Tibial artery (tissue), 4 donors: Measurements from ENCODE around the gene ZCCHC14.

Source experiments
- DNase-seq, 2 donors: peaks; one replicate each; pipeline ENCODE4 v3.0.0-alpha.2; 2019
- H3K27ac ChIP-seq, 2 donors: fragments of 200-600 bp; sonication (generic) in 1 of 2; 1 replicate in 1 of 2; 2 replicates in 1 of 2; pipeline ENCODE4 v1.5.1; 2018 to 2019; ENCODE audit warnings: mild to moderate bottlenecking in 1 of 2
- H3K27me3 ChIP-seq, 2 donors: fragments of 200-600 bp; sonication (generic) in 1 of 2; one replicate each; pipeline versions ENCODE4 v1.5.1 to v1.6.0; 2016 to 2019
- H3K36me3 ChIP-seq, 3 donors: fragments of 200-600 bp; sonication (generic) in 2 of 3; one replicate each; pipeline ENCODE4 v1.5.1; 2016 to 2019; ENCODE audit warnings: mild to moderate bottlenecking in 2 of 3
- H3K4me1 ChIP-seq, 4 donors: fragments of 200-600 bp; sonication (generic) in 2 of 4; 1 replicate in 3 of 4; 2 replicates in 1 of 4; pipeline ENCODE4 v1.5.1; 2016 to 2019
- H3K4me3 ChIP-seq, 2 donors: fragments of 200-600 bp; sonication (generic) in 1 of 2; 1 replicate in 1 of 2; 2 replicates in 1 of 2; pipeline ENCODE4 v1.5.1; 2018 to 2019; ENCODE audit warnings: mild to moderate bottlenecking in 2 of 2
- H3K9me3 ChIP-seq, 3 donors: fragments of 200-600 bp; sonication (generic) in 1 of 3; one replicate each; pipeline ENCODE4 v1.5.1; 2016 to 2019
- CTCF ChIP-seq, 2 experiments: fragments of 200-600 bp in 1 of 2; fragments of 450-650 bp in 1 of 2; IDR thresholded peaks; one replicate each; pipeline ENCODE4 v1.5.1; 2017 to 2019; ENCODE audit warnings: antibody characterized with exemption in 2 of 2, mild to moderate bottlenecking in 1 of 2, moderate library complexity in 1 of 2
- intact Hi-C: fragments of 100-400 bp; cut with DNase I; formaldehyde crosslinking; loops from one replicate; pipeline ENCODE4 v1.15.0; 2023; ENCODE audit warnings: low total_unique reads

ZCCHC14 gene

GRCh38 chr16:87535457-87535854, 42.6 kb upstream of the ZCCHC14 start:
- peaks cover 0 to 3% (median 0%) of the 10 kb centered on the region in 3 donors for H3K9me3 ChIP-seq
- peaks cover 0 to 30% (median 13%) of the 10 kb centered on the region in 4 donors for H3K4me1 ChIP-seq
- no peaks in the 10 kb centered on the region for H3K27me3 ChIP-seq
- intact Hi-C loops, result no loop called here
- no peaks in the 10 kb centered on the region for H3K36me3 ChIP-seq
- H3K4me3 ChIP-seq, result no peak overlapping the region
- TF ChIP-seq CTCF (IDR thresholded peaks at IDR 0.05), result no peak
- no peak overlapping the region for H3K27ac ChIP-seq
- no peak for DNase-seq

DNA sequence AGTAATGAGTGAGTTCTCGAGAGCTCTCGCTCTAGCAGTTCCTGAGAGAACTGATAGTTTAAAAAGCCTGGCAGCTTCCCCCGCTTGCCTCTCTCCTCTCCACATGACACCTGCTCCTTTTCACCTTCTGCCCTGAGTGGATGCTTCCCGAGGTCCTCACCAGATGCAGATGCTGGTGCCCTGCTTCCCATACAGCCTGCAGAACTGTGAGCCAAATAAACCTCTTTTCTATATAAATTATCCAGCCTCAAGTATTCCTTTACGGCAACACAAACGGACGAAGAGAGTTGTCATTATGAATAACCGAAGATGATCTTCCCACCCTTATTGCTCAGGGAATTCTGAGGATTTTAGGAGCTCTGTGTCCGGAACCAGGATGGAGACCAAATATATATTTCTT, 41.9 kb upstream of the ZCCHC14 start:
- no peak overlapping the region for H3K27ac ChIP-seq
- peaks cover 0 to 7% (median 3%) of the 10 kb centered on the region in 3 donors for H3K9me3 ChIP-seq
- H3K4me3 ChIP-seq, result no peak overlapping the region
- no peak for TF ChIP-seq CTCF (IDR thresholded peaks at IDR 0.05)
- H3K36me3 ChIP-seq, result no peaks in the 10 kb centered on the region
- H3K4me1 ChIP-seq, result peaks cover 0 to 23% (median 6%) of the 10 kb centered on the region in 4 donors
- DNase-seq, result no peak
- intact Hi-C loops, result no loop called here
- H3K27me3 ChIP-seq, result no peaks in the 10 kb centered on the region

- Histone ChIP-seq H3K4me1 (peaks cover 0 to 17% (median under 1%) of the 10 kb centered on the region in 4 donors), H3K4me3 (no peak overlapping the region), H3K9me3 (peaks cover 0 to 13% (median 7%) of the 10 kb centered on the region in 3 donors), H3K27ac (no peak overlapping the region), H3K36me3 (no peaks in the 10 kb centered on the region), H3K27me3 (no peaks in the 10 kb centered on the region)
- TF ChIP-seq CTCF (IDR thresholded peaks at IDR 0.05), result no peak
- intact Hi-C loops, result no loop called here
- no peak for DNase-seq
Measured at GRCh38 chr16:87534030-87534653, 41.3 kb upstream of the ZCCHC14 start.

DNA sequence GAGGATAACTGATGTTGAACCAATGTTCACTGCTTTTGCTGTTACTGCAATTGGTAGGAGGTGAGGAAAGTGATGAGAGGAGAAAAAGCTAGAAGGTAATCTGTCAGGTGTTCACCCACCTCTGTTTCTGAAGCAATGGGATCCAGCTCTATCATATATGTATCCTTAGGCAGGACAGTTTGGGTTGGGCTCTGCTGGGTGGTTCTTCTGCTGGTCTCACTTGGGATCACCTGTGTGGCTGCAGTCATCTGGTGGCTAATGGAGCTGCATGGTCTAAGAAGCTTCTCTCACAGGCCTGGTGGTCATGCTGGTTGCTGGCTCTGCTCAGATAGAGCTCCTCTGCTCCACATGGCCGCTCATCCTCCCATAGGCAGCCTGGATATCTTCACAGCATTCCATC, 40.2 kb upstream of the ZCCHC14 start:
- Histone ChIP-seq H3K9me3 (peaks cover 0 to 14% (median 7%) of the 10 kb centered on the region in 3 donors), H3K27ac (no peak overlapping the region), H3K27me3 (no peaks in the 10 kb centered on the region), H3K4me1 (peaks cover 0 to 6% (median 0%) of the 10 kb centered on the region in 4 donors), H3K4me3 (no peak overlapping the region), H3K36me3 (no peaks in the 10 kb centered on the region)
- no peak for DNase-seq
- intact Hi-C loops, result no loop called here
- no peak for TF ChIP-seq CTCF (IDR thresholded peaks at IDR 0.05)

DNA sequence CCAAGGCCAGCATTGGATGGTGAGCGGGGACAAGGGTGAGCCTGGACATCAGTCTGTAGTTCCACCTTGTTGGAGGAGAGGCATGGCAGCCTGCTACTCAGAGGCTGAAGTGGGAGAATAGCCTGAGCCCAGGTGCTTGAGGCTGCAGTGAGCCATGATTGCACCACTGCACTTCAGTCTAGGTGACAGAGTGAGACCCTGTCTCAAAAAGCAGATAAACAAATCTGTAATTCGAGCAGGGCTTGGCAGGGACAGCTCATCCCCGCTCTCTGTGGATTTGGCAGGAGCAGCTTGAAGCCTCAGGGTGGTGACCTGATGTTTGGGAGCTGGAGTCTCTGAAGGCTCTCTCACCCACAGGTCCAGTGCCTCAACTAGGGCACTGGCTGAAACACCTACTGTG, 38.6 kb upstream of the ZCCHC14 start:
- intact Hi-C loops, result no loop called here
- Histone ChIP-seq H3K27me3 (no peaks in the 10 kb centered on the region), H3K36me3 (no peaks in the 10 kb centered on the region)

More for the DNA sequence above, 38.6 kb upstream of the ZCCHC14 start:
- no peak overlapping the region for H3K4me3 ChIP-seq
- no peaks in the 10 kb centered on the region for H3K4me1 ChIP-seq
- H3K9me3 ChIP-seq, result peaks cover 0 to 14% (median 7%) of the 10 kb centered on the region in 3 donors
- DNase-seq, result no peak
- no peak for TF ChIP-seq CTCF (IDR thresholded peaks at IDR 0.05)
- H3K27ac ChIP-seq, result no peak overlapping the region
